Ectodermal cell (in vitro differentiated cells): ENCODE data around the gene PCF11. TPM values are rescaled to one million over a fixed set of nuclear protein-coding genes. Genes with fewer than 3 reads are reported as not detected.
A peak's percentile ranks its signal among the peaks of the same experiment; 100 is the strongest.

Experiments used
- H3K27ac ChIP-seq: 2 replicates; pipeline ENCODE4 v1.7.0; 2013; ENCODE audit warnings: mild to moderate bottlenecking, low read depth, low read length; ENCODE audit not compliant: insufficient read depth, poor library complexity, severe bottlenecking
- H3K27me3 ChIP-seq: 2 replicates; pipeline ENCODE4 v1.7.0; 2013; ENCODE audit warnings: mild to moderate bottlenecking, low read length; ENCODE audit not compliant: insufficient read depth, control insufficient read depth, poor library complexity, severe bottlenecking
- H3K36me3 ChIP-seq: one replicate; pipeline ENCODE4 v1.7.0; 2013; ENCODE audit warnings: low read length; ENCODE audit not compliant: control insufficient read depth, insufficient read depth
- H3K4me1 ChIP-seq: one replicate; pipeline ENCODE4 v1.7.0; 2013; ENCODE audit warnings: low read length; ENCODE audit not compliant: control insufficient read depth, insufficient read depth
- H3K4me3 ChIP-seq: 2 replicates; pipeline ENCODE4 v1.7.0; 2013; ENCODE audit warnings: low read depth, low read length, control low read depth; ENCODE audit not compliant: insufficient read depth
- H3K9me3 ChIP-seq: 2 replicates; pipeline ENCODE4 v1.7.0; 2013; ENCODE audit warnings: mild to moderate bottlenecking, low read length, moderate library complexity; ENCODE audit not compliant: control insufficient read depth
- WGBS, 2 experiments: methylation state at CpG; one replicate each; pipeline ENCODE4 v1.1.7; 2013; ENCODE audit warnings: missing lambda C conversion rate in 2 of 2; 5-methylcytosine and 5-hydroxymethylcytosine counted together
- polyA plus RNA-seq, 4 experiments: library from polyadenylated mRNA; stranded (reverse); fragments of 50-300 nt; gene quantifications; one replicate each; pipeline ENCODE4 v1.2.3, GENCODE V29; 2013

Gene PCF11
- 70.8 TPM for polyA plus RNA-seq (2013, experiment 1 of 4)
- polyA plus RNA-seq (2013, experiment 2 of 4) = 64.8 TPM
- 50.8 TPM for polyA plus RNA-seq (2013, experiment 3 of 4)
- polyA plus RNA-seq (2013, experiment 4 of 4) = 57.3 TPM

GRCh38 chr11:83156996-83157593, at the start of gene PCF11:
Gene PCF11, plus strand, starts transcription at chr11:83157131. Its CDS starts 309 bp downstream, at chr11:83157440.
- Histone ChIP-seq H3K36me3 (no peaks in the 10 kb centered on the region), H3K9me3 (peaks cover 2% of the 10 kb centered on the region), H3K27me3 (no peaks in the 10 kb centered on the region), H3K27ac (peak within 1 kb of the TSS; percentile 92), H3K4me3 (peak within 1 kb of the TSS; percentile 98), H3K4me1 (peaks cover 8% of the 10 kb centered on the region)
- WGBS, 2 experiments = 0% methylated on average over 55 of the region's 55 CpGs

GRCh38 chr11:83112886-83113285, 44.0 kb upstream of the PCF11 start:
- no peaks in the 10 kb centered on the region for H3K36me3 ChIP-seq
- H3K27ac ChIP-seq = no peak overlapping the region
- H3K4me3 ChIP-seq = no peak overlapping the region
- 84 to 85% methylated on average over 2 of the region's 2 CpGs for WGBS, 2 experiments
- H3K9me3 ChIP-seq = no peaks in the 10 kb centered on the region
- no peaks in the 10 kb centered on the region for H3K4me1 ChIP-seq
- no peaks in the 10 kb centered on the region for H3K27me3 ChIP-seq

GRCh38 chr11:83115026-83115425, 41.9 kb upstream of the PCF11 start:
- 95% methylated on average over 3 of the region's 3 CpGs for WGBS, 2 experiments
- H3K9me3 ChIP-seq = no peaks in the 10 kb centered on the region
- H3K4me3 ChIP-seq = no peak overlapping the region
- no peaks in the 10 kb centered on the region for H3K36me3 ChIP-seq
- H3K4me1 ChIP-seq = no peaks in the 10 kb centered on the region
- H3K27me3 ChIP-seq = no peaks in the 10 kb centered on the region
- H3K27ac ChIP-seq = no peak overlapping the region

- Histone ChIP-seq H3K4me1 (no peaks in the 10 kb centered on the region), H3K27me3 (no peaks in the 10 kb centered on the region), H3K9me3 (no peaks in the 10 kb centered on the region), H3K36me3 (no peaks in the 10 kb centered on the region), H3K4me3 (no peak overlapping the region), H3K27ac (no peak overlapping the region)
- WGBS, 2 experiments = 89 to 91% methylated on average over 5 of the region's 5 CpGs
These were observed 41.4 kb upstream of the PCF11 start for GRCh38 chr11:83115551-83115950.

GRCh38 chr11:83116015-83116641, 40.8 kb upstream of the PCF11 start:
- WGBS, 2 experiments = 90 to 94% methylated on average over 3 of the region's 3 CpGs
- no peak overlapping the region for H3K4me3 ChIP-seq
- H3K4me1 ChIP-seq = no peaks in the 10 kb centered on the region
- H3K27me3 ChIP-seq = no peaks in the 10 kb centered on the region
- H3K36me3 ChIP-seq = no peaks in the 10 kb centered on the region
- no peak overlapping the region for H3K27ac ChIP-seq
- H3K9me3 ChIP-seq = no peaks in the 10 kb centered on the region

GRCh38 chr11:83118814-83119213, 38.1 kb upstream of the PCF11 start:
- H3K9me3 ChIP-seq = no peaks in the 10 kb centered on the region
- no peaks in the 10 kb centered on the region for H3K4me1 ChIP-seq
- H3K4me3 ChIP-seq = no peak overlapping the region
- H3K27ac ChIP-seq = no peak overlapping the region
- H3K36me3 ChIP-seq = no peaks in the 10 kb centered on the region
- H3K27me3 ChIP-seq = no peaks in the 10 kb centered on the region

- H3K27me3 ChIP-seq = no peaks in the 10 kb centered on the region
- H3K27ac ChIP-seq = no peak overlapping the region
- H3K36me3 ChIP-seq = no peaks in the 10 kb centered on the region
- WGBS, 2 experiments = 92 to 97% methylated on average over 3 of the region's 3 CpGs
- no peaks in the 10 kb centered on the region for H3K9me3 ChIP-seq
- H3K4me1 ChIP-seq = no peaks in the 10 kb centered on the region
- H3K4me3 ChIP-seq = no peak overlapping the region
These were observed 37.7 kb upstream of the PCF11 start for GRCh38 chr11:83119216-83119615.

- Histone ChIP-seq H3K27ac (no peak overlapping the region), H3K36me3 (no peaks in the 10 kb centered on the region), H3K4me1 (no peaks in the 10 kb centered on the region), H3K4me3 (no peak overlapping the region), H3K27me3 (no peaks in the 10 kb centered on the region), H3K9me3 (no peaks in the 10 kb centered on the region)
These were observed 36.6 kb upstream of the PCF11 start for GRCh38 chr11:83120327-83120726.

GRCh38 chr11:83122050-83122449, 34.9 kb upstream of the PCF11 start:
- no peaks in the 10 kb centered on the region for H3K4me1 ChIP-seq
- no peak overlapping the region for H3K27ac ChIP-seq
- no peaks in the 10 kb centered on the region for H3K36me3 ChIP-seq
- H3K4me3 ChIP-seq = no peak overlapping the region
- no peaks in the 10 kb centered on the region for H3K27me3 ChIP-seq
- H3K9me3 ChIP-seq = no peaks in the 10 kb centered on the region

GRCh38 chr11:83122766-83123165, 34.2 kb upstream of the PCF11 start:
- H3K4me1 ChIP-seq = no peaks in the 10 kb centered on the region
- no peak overlapping the region for H3K4me3 ChIP-seq
- H3K27me3 ChIP-seq = no peaks in the 10 kb centered on the region
- no peaks in the 10 kb centered on the region for H3K36me3 ChIP-seq
- 90% methylated on average over 2 of the region's 2 CpGs; no CpG with 5 or more reads in 1 of the 2 experiments for WGBS, 2 experiments
- no peaks in the 10 kb centered on the region for H3K9me3 ChIP-seq
- H3K27ac ChIP-seq = no peak overlapping the region
